ENCODE measurements around the gene MXRA5. TPM values are rescaled to one million over a fixed set of nuclear protein-coding genes. Genes with fewer than 3 reads are reported as not detected.

Gene MXRA5
- total RNA-seq, 1 experiment from 2014 or later, result 2.8 TPM

DNA sequence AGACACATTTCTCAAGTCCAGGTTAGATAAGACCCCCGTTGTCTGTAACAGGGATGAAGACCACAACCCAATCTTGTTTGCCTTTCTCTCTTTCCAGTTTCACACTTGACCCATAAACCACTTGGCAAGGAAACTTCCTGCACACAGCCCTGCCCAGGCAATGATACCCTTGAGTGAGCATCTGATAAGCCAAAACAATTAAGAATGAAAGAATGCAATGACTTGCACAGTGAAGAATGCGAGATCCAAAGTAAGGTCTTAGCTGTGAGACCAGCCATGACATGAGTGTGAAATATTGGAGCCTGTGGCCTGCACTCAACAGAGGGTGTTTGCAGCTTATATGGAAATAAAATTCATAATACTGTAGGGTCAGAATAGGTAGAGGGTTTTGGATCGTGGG, 37.9 kb upstream of the MXRA5 start (continued):
- TF ChIP-seq AR (CRISPR knock-in tag; IDR thresholded peaks at IDR 0.05) (no peak), JAZF1 (CRISPR knock-in tag; IDR thresholded peaks at IDR 0.05) (no peak), CBFB (CRISPR knock-in tag; IDR thresholded peaks at IDR 0.05; ENCODE audit: low read depth) (no peak), SMAD4 (CRISPR knock-in tag; IDR thresholded peaks at IDR 0.05) (no peak), NR1H2 (CRISPR knock-in tag; IDR thresholded peaks at IDR 0.05) (no peak)

DNA sequence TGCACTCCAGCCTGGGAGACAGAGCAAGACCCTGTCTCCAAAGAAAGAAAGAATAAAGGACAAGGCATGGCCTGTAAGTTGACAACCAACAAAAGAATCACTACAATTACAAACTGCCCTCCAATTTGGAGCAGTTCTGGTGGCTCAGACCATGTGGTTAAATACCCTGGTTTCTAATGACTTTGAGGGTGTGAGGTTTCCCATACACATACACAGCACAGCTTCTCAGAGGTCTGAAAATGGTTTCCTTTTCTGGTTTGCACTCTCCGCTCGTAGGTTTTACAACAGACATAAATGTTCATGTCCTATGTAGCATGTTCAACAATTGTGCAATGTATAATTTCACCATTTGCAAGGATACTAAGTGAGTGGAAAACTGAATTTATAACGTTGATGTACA, 34.2 kb upstream of the MXRA5 start:
- Mint-ChIP-seq H3K27me3 (ENCODE audit: low read depth) (no peaks in the 10 kb centered on the region), H3K4me3 (no peak overlapping the region), H3K36me3 (0 out of 2 replicates have a peak, but pooled peaks cover 3% of the 10 kb centered on the region), H3K9me3 (peaks cover 12% of the 10 kb centered on the region), H3K4me1 (no peaks in the 10 kb centered on the region), H3K27ac (no peak overlapping the region)
- DNase-seq (ENCODE audit: low spot score) (no peak), ATAC-seq (no peak)
- TF ChIP-seq E2F1 (CRISPR knock-in tag; IDR thresholded peaks at IDR 0.05) (no peak), ZNF121 (CRISPR knock-in tag; IDR thresholded peaks at IDR 0.05) (no peak), STAT6 (CRISPR knock-in tag; conservative IDR thresholded peaks at IDR 0.05; ENCODE audit: low read depth) (no peak), ETV6 (CRISPR knock-in tag; IDR thresholded peaks at IDR 0.05) (no peak), ESRRA (CRISPR knock-in tag; IDR thresholded peaks at IDR 0.05; ENCODE audit: borderline replicate concordance) (no peak), ZNF317 (CRISPR knock-in tag; IDR thresholded peaks at IDR 0.05; ENCODE audit: borderline replicate concordance, low read depth) (no peak)
- TF ChIP-seq, protein P1, sequence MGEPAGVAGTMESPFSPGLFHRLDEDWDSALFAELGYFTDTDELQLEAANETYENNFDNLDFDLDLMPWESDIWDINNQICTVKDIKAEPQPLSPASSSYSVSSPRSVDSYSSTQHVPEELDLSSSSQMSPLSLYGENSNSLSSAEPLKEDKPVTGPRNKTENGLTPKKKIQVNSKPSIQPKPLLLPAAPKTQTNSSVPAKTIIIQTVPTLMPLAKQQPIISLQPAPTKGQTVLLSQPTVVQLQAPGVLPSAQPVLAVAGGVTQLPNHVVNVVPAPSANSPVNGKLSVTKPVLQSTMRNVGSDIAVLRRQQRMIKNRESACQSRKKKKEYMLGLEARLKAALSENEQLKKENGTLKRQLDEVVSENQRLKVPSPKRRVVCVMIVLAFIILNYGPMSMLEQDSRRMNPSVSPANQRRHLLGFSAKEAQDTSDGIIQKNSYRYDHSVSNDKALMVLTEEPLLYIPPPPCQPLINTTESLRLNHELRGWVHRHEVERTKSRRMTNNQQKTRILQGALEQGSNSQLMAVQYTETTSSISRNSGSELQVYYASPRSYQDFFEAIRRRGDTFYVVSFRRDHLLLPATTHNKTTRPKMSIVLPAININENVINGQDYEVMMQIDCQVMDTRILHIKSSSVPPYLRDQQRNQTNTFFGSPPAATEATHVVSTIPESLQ (CRISPR knock-in tag; IDR thresholded peaks at IDR 0.05), result no peak
- CTCF ChIA-PET, result no interaction called here
- POLR2A ChIA-PET, result no interaction called here

GRCh38 chrX:3379111-3379510, 32.7 kb upstream of the MXRA5 start:
- Mint-ChIP-seq H3K27ac (no peak overlapping the region), H3K9me3 (peaks cover 21% of the 10 kb centered on the region), H3K36me3 (0 out of 2 replicates have a peak, but pooled peaks cover 3% of the 10 kb centered on the region), H3K4me1 (no peaks in the 10 kb centered on the region), H3K27me3 (ENCODE audit: low read depth) (no peaks in the 10 kb centered on the region), H3K4me3 (no peak overlapping the region)
- TF ChIP-seq TEAD1 (CRISPR knock-in tag; IDR thresholded peaks at IDR 0.05) (no peak), MYBL2 (CRISPR knock-in tag; IDR thresholded peaks at IDR 0.05) (no peak), MXD4 (CRISPR knock-in tag; IDR thresholded peaks at IDR 0.05; ENCODE audit: borderline replicate concordance) (no peak), SMAD3 (CRISPR knock-in tag; IDR thresholded peaks at IDR 0.05; ENCODE audit: borderline replicate concordance) (no peak)
- DNase-seq (ENCODE audit: low spot score), result no peak
- ATAC-seq, result no peak
- CTCF ChIA-PET, result no interaction called here
- POLR2A ChIA-PET, result no interaction called here

Measured in WTC11 (cell line).